WTC11 (cell line): ENCODE measurements around the gene MVB12A. TPM values are rescaled to one million over a fixed set of nuclear protein-coding genes. Genes with fewer than 3 reads are reported as not detected.

Experiments
- ATAC-seq: fragments of 200-7000 bp; cut with Tn5 transposase; 2 replicates; pipeline ENCODE4 v1.10.0; 2021; ENCODE audit warnings: mild to moderate bottlenecking, moderate library complexity
- CTCF ChIA-PET: fragments of 300-600 bp; sonication (Branson Sonifier 250); formaldehyde crosslinking; loops from one replicate; lab custom pipeline; 2021; ENCODE audit warnings: antibody characterized with exemption; lab: Charles Lee
- POLR2A ChIA-PET: fragments of 350-600 bp; sonication (Branson Sonifier 250); formaldehyde crosslinking; loops from one replicate; lab custom pipeline; 2021; ENCODE audit warnings: antibody characterized with exemption; lab: Charles Lee
- DNase-seq: peaks from one replicate; pipeline ENCODE4 v3.0.0; 2021; ENCODE audit warnings: low spot score
- H3K27ac Mint-ChIP-seq: 2 replicates; pipeline ENCODE4 v1.8.0; 2021; ENCODE audit warnings: mixed read lengths
- H3K27me3 Mint-ChIP-seq: 2 replicates; pipeline ENCODE4 v1.8.0; 2021; ENCODE audit warnings: low read depth, mild to moderate bottlenecking, moderate library complexity, mixed read lengths
- H3K36me3 Mint-ChIP-seq: 2 replicates; pipeline ENCODE4 v1.8.0; 2021; ENCODE audit warnings: mixed read lengths
- H3K4me1 Mint-ChIP-seq: 2 replicates; pipeline ENCODE4 v1.8.0; 2022; ENCODE audit warnings: mixed read lengths
- H3K4me3 Mint-ChIP-seq: 2 replicates; pipeline ENCODE4 v1.8.0; 2021; ENCODE audit warnings: mild to moderate bottlenecking, moderate library complexity, mixed read lengths
- H3K9me3 Mint-ChIP-seq: 2 replicates; pipeline ENCODE4 v1.8.0; 2021; ENCODE audit warnings: mixed read lengths
- AFF4 ChIP-seq: sonication (generic); formaldehyde crosslinking; IDR thresholded peaks from 2 replicates; pipeline ENCODE4 v1.8.1; 2023; ENCODE audit warnings: mild to moderate bottlenecking, missing genetic modification reagents, borderline replicate concordance
- AR ChIP-seq: fragments of 250-450 bp; sonication (Bioruptor Pico); IDR thresholded peaks from 2 replicates; pipeline ENCODE4 v1.9.0; 2021; ENCODE audit warnings: mild to moderate bottlenecking
- ARID4B ChIP-seq: sonication (generic); formaldehyde crosslinking; IDR thresholded peaks from 2 replicates; pipeline ENCODE4 v1.8.0; 2023; ENCODE audit warnings: missing genetic modification reagents, mild to moderate bottlenecking, borderline replicate concordance
- CTCF ChIP-seq: fragments of 200-600 bp; IDR thresholded peaks from 2 replicates; pipeline ENCODE4 v1.8.0; 2022; ENCODE audit warnings: antibody characterized with exemption
- E2F5 ChIP-seq: sonication (generic); formaldehyde crosslinking; IDR thresholded peaks from 2 replicates; pipeline ENCODE4 v1.8.1; 2022; ENCODE audit warnings: mild to moderate bottlenecking, moderate library complexity, missing genetic modification reagents
- EMX1 ChIP-seq: fragments of 250-450 bp; sonication (Bioruptor Pico); IDR thresholded peaks from 2 replicates; pipeline ENCODE4 v1.8.0; 2021; ENCODE audit warnings: mild to moderate bottlenecking
- ESRRA ChIP-seq: sonication (generic); formaldehyde crosslinking; IDR thresholded peaks from 2 replicates; pipeline ENCODE4 v1.8.1; 2022; ENCODE audit warnings: mild to moderate bottlenecking, missing genetic modification reagents, borderline replicate concordance
- FOXK1 ChIP-seq: sonication (generic); formaldehyde crosslinking; IDR thresholded peaks from 2 replicates; pipeline ENCODE4 v1.8.0; 2022; ENCODE audit warnings: mild to moderate bottlenecking, moderate library complexity, missing genetic modification reagents
- FOXP4 ChIP-seq: sonication (generic); formaldehyde crosslinking; IDR thresholded peaks from 2 replicates; pipeline ENCODE4 v1.8.0; 2022; ENCODE audit warnings: mild to moderate bottlenecking, missing genetic modification reagents
- HMGA2 ChIP-seq: fragments of 250-450 bp; sonication (Bioruptor Pico); IDR thresholded peaks from 2 replicates; pipeline ENCODE4 v1.4.0; 2021; ENCODE audit warnings: mild to moderate bottlenecking, moderate library complexity
- HMGXB4 ChIP-seq: sonication (generic); formaldehyde crosslinking; IDR thresholded peaks from 2 replicates; pipeline ENCODE4 v1.8.1; 2023; ENCODE audit warnings: mild to moderate bottlenecking, moderate library complexity, missing genetic modification reagents
- IRF1 ChIP-seq: sonication (generic); formaldehyde crosslinking; IDR thresholded peaks from 2 replicates; pipeline ENCODE4 v1.8.0; 2023; ENCODE audit warnings: missing genetic modification reagents
- IRF2 ChIP-seq: sonication (generic); formaldehyde crosslinking; IDR thresholded peaks from 2 replicates; pipeline ENCODE4 v1.8.0; 2022; ENCODE audit warnings: low read depth, missing genetic modification reagents, borderline replicate concordance
- PRRX2 ChIP-seq: fragments of 250-450 bp; sonication (Bioruptor Pico); IDR thresholded peaks from 2 replicates; pipeline ENCODE4 v1.8.0; 2021; ENCODE audit warnings: mild to moderate bottlenecking
- RELA ChIP-seq: sonication (generic); formaldehyde crosslinking; IDR thresholded peaks from 2 replicates; pipeline ENCODE4 v1.8.1; 2022; ENCODE audit warnings: missing genetic modification reagents, mild to moderate bottlenecking, borderline replicate concordance
- ZNF281 ChIP-seq: sonication (generic); formaldehyde crosslinking; IDR thresholded peaks from 2 replicates; pipeline ENCODE4 v1.8.0; 2023; ENCODE audit warnings: mild to moderate bottlenecking, missing genetic modification reagents
- total RNA-seq: library from RNA; stranded (reverse); gene quantifications from 3 replicates; pipeline ENCODE4 v1.2.3, GENCODE V29; 2021

Gene MVB12A
- total RNA-seq, 1 experiment from 2014 or later = 58.7 TPM

- no peak overlapping the region; the same call in 1 of the 2 replicates for H3K27ac Mint-ChIP-seq
- H3K36me3 Mint-ChIP-seq = no peaks in the 10 kb centered on the region
- TF ChIP-seq RELA (CRISPR knock-in tag) = no peak
- no peak for TF ChIP-seq HMGXB4 (CRISPR knock-in tag)
- TF ChIP-seq CTCF = no peak
- TF ChIP-seq E2F5 (CRISPR knock-in tag) = no peak
- TF ChIP-seq IRF2 (CRISPR knock-in tag) = no peak
- TF ChIP-seq ARID4B (CRISPR knock-in tag) = no peak
- TF ChIP-seq HMGA2 = no peak
- no peak for TF ChIP-seq ZNF281 (CRISPR knock-in tag)
- TF ChIP-seq IRF1 (CRISPR knock-in tag) = no peak
- TF ChIP-seq FOXP4 (CRISPR knock-in tag) = no peak
- TF ChIP-seq ESRRA (CRISPR knock-in tag) = no peak
- no peak for TF ChIP-seq AFF4 (CRISPR knock-in tag)
- no peak for TF ChIP-seq FOXK1 (CRISPR knock-in tag)
- no peak for TF ChIP-seq PRRX2 (CRISPR knock-in tag)
- TF ChIP-seq EMX1 (CRISPR knock-in tag) = no peak
- TF ChIP-seq AR (CRISPR knock-in tag) = no peak
- ATAC-seq (no peak), DNase-seq (no peak)
- H3K9me3 Mint-ChIP-seq = no peaks in the 10 kb centered on the region
- H3K4me1 Mint-ChIP-seq = peaks cover 32% of the 10 kb centered on the region
- no peak overlapping the region for H3K4me3 Mint-ChIP-seq
- no peaks in the 10 kb centered on the region for H3K27me3 Mint-ChIP-seq
- CTCF ChIA-PET = no interaction called here
- POLR2A ChIA-PET = interaction anchor here (2.2 kb wide), 1 partner anchor 13 kb away, joined by 11 read pairs; the partner anchor contains the start of gene MVB12A
Observed at GRCh38 chr19:17406887-17407196, 13.0 kb upstream of the MVB12A start.
